NCI-H345 treated with DMSO at 0.1 percent for 48 hours (cell line): ENCODE data around the gene FURIN.
"Not testable (repeated sequence)": the region's sequence is repeated elsewhere in the genome, so short reads cannot be mapped to it uniquely, and the experiment has no call there.

Experiments
- DNase-seq: peaks from one replicate; lab custom pipeline; 2025; ENCODE audit not compliant: unreplicated experiment; lab: John Stamatoyannopoulos, UW

Gene FURIN

DNA sequence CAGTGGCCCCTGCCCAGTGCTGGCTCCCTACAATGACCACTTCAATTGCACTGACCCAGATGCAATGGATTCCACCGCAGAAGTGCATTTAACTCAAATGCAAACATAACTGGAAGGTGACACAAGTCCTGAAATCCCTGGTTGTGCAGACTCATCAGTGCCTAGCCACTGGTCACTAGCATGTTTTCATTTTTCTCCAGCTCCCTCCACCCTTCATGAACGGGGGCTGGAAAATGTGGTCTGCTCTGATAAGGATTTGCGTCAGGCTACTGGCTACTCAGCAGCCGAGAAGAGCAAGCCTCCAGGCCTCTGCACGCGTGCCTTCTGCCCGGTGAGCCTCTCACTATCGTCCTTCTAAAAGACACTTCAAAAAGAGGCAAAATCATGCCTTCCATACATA lies 27.4 kb upstream of the FURIN start:
- no peak for DNase-seq

GRCh38 chr15:90844696-90845095 lies 23.7 kb upstream of the FURIN start:
- DNase-seq: no peak

- no peak for DNase-seq
Observed at GRCh38 chr15:90845201-90845949, 23.0 kb upstream of the FURIN start.

GRCh38 chr15:90849424-90849823 lies 19.0 kb upstream of the FURIN start:
- not testable (repeated sequence) for DNase-seq

GRCh38 chr15:90851114-90851513 lies 17.3 kb upstream of the FURIN start:
- DNase-seq: no peak

GRCh38 chr15:90851940-90852339 lies 16.4 kb upstream of the FURIN start:
- no peak for DNase-seq

- no peak for DNase-seq
Observed at GRCh38 chr15:90855139-90855538, 13.2 kb upstream of the FURIN start.

- no peak for DNase-seq
Observed at GRCh38 chr15:90857337-90857736, 11.1 kb upstream of the FURIN start.

DNA sequence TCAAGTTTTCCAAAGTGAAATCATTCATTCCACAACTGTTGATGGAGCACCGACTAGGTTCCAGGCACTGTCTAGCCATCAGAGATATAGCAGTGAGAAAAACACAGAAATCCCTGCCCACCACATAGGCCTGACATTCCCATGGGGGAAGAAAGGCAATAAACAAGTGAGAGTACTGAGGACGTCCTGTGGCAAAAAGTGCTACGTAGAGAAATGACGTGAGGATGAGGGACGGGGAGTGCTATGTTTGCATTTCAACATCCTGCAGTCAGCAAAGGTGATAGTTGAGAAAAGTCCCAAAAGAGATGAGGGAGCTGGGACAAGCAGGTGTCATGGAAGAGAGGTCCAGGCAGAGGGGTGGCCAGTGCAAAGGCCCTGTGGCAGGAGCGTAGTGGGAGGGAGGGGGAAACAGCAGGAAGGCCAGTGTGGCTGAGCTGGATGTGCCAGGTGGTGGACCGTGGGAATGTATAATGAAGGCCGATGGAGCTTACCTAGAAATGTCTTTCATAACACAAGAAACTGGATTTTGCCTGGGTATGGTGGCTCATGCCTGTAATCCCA lies 10.4 kb upstream of the FURIN start:
- DNase-seq: no peak

DNA sequence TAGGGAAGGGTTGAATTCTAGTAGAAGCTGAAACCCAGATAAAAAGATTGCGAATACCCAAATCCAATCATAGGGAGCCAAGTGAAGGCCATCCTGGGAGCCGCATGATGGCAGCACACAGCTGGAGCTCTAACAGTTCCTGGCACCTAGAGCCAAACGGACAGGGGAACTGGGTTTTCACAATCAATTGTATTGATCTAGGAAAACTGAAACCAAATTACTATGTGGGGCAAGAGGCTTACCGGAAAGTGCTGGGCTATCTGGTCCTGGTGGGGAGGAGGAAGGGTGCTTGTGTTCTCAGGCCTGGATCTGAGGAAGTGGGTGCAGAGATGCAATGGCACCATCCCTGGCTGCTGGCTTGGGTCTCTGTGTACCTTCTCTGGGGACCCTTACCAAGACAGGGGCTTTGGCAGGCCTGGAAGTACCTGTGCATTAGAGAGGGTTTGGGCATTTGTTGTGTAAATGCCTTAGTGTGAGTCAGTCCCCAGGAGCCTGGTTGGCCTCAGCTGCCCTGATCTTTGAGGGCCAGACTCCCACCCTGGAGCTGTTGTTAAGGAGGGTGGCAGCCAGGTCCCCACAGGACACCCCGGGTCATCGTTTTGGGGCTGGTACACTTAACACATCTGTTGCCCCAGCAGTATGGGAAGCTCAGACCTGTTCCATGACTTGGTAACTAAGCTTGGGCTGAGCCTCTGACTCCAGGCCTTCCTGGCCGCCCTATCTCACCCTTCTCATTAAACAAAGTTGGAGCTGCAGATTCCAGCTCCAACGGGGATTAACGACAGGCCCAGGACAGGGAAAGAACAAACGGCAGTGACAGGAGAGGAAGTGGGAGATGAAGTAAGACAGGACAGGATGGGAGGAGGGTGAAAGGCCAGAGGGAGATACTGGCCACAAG lies 8.9 kb upstream of the FURIN start:
- no peak for DNase-seq

DNA sequence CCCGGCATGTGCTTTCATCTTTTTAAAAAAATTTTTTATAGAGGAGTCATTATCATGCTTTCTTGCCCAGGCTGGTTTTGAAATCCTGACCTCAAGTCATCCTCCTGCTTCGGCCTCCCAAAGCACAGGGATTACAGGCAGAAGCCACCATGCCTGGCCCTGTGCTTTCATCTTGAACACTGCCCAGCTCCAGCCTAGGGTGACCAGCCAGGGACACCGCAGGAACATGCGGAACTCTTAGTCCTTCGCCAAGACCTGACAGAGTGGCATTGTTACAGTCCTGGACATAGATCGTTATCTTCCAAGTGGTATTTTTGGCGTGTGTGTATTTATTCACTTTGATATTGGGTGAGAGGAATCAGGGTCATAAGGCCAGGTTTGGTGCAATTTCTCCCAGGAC lies 7.9 kb upstream of the FURIN start:
- DNase-seq: no peak

GRCh38 chr15:90860942-90861675 lies 7.3 kb upstream of the FURIN start:
- peak; percentile 79 for DNase-seq

GRCh38 chr15:90862487-90862886 lies 5.9 kb upstream of the FURIN start:
- DNase-seq: no peak

DNA sequence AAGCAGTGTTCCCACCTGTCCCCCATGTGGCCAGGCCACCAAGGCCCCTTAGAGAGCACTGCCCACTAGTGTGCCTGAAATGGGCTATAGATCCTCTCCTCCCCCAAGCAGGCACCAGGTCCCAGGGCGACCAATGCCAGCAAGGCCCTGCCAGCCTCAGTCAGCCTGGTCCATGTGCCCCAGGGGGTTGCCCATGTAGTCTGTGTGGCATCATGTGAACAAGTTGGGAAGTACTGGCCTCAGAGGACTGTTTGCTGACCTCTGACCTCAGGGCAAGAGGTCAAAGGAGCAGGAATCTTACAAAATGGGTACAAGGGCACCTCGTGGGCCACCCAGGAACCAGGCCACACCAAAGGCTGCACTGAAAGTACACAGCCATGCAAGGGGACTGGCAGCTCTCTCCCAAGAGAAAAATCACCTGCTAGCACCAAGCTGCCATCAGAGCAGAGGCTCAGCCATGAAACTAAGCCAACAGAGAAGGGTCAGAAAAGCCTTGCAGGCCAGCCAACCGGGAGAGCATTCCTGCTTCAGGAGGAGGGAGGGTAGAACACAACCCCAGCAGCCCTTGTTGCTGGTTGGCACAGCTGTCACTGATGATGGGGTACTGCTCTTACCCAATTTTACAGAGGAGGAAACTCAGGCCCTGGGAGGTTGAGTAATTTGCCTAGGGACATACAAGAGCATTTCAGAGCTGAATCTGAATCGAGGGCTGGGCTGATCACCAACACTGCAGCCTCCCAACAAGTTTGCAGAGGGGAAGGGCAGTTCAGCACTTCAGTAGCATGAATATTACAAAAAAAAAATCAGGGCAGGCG lies 5.2 kb upstream of the FURIN start:
- DNase-seq: no peak

GRCh38 chr15:90863987-90864386 lies 4.4 kb upstream of the FURIN start:
- no peak for DNase-seq

DNA sequence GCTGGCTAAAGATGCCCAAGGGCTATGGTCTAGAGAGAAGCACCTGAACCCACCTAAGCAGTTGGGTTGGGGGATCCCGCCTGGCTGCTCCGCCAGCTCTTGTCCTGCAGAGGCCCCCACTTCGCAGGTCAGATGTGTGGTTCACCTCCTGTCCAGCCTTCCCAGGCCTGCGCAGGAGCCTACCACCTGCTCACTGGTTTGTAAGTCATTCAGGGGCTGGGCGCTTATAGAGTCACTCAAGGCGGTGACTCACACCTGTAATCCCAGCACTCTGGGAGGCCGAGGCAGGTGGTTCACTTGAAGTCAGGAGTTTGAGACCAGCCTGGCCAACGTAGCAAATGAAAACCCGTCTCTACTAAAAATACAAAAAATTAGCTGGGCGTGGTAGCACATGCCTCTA lies 3.9 kb upstream of the FURIN start:
- DNase-seq: no peak

DNA sequence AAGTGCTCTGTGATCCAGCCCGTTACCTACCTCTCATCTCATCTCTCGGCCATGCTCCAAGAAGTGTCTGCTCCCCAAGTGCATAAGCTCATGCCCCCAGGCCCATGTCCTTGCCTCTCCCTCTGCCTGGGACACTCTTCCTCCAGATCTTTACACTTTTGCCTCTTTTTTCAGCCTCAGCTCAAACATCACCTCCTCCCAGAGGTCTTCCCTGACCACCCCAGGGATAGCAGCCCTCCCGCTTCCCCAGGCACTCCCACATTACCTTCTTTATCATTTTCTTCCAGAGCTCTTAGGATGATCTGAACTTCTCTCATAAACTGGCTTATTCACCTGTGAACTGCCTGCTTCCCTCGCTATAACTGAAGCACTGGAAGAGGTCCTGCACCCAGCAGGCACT lies 2.7 kb upstream of the FURIN start:
- no peak for DNase-seq

DNA sequence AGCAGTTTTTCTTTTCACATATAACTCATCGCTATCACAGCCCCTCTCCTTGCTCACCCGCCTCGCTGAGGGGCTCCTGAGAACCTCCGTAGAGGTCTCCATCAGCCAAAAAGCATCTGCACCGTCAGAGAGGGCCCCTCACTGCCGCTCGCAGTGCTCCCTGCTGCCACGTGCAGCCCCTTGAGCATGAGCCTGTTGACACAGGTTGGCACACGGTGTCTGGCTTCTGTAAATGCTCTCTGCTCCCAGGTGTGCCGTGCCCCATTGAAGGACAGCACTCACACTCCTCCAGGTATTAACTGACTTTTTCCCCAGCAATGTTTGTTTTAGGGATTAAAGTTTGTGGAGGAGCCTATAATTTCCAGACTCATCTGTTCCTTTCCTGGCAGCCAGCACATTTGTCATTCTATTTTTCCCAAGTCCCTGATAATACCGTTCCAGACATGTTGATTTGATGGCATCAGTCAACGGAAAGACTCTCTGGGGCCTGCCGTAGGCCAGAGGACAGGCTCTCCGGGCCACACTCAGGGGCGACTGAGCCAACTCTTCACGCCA lies 2.1 kb upstream of the FURIN start:
- peak; percentile 60 for DNase-seq

GRCh38 chr15:90866800-90867199 lies 1.6 kb upstream of the FURIN start:
- no peak for DNase-seq

GRCh38 chr15:90869140-90869541 lies 753 bp downstream of the FURIN start:
- DNase-seq: no peak
